KBM-7 (cell line): ENCODE data around the gene MTHFR.

Experiments used
- DNase-seq: peaks from one replicate; pipeline ENCODE4 v3.0.0-alpha.2; 2015
- in situ Hi-C: fragments of 300-500 bp; cut with MboI; formaldehyde crosslinking; loops from 2 replicates; pipeline ENCODE4 v1.14.3; 2020; ENCODE audit warnings: low sequenced_read_pairs, low pct_unique_long_range_greater_than_20kb, mixed read lengths

MTHFR gene

GRCh38 chr1:11800756-11801433 is 4.9 kb downstream of the MTHFR start:
- DNase-seq: no peak
- in situ Hi-C loops: no loop called here

DNA sequence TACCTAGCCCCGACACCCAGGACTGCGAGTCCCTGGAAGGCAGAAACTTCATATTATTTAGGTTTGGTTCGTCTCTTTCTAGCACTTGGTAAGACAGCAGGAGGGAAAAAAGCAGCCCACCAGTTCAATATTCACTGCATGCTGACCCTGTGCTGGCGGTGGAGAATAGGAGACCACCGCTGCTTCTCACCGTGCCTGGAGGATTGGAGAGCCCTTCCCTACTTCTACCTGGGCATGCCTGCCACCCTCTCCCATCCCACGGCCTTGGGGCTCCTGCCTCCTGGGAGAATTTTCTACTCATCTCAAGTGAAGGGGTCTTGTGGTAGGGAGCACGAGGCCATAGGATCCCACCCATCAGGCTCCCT is 5.4 kb downstream of the MTHFR start:
- in situ Hi-C loops: no loop called here
- DNase-seq: no peak

DNA sequence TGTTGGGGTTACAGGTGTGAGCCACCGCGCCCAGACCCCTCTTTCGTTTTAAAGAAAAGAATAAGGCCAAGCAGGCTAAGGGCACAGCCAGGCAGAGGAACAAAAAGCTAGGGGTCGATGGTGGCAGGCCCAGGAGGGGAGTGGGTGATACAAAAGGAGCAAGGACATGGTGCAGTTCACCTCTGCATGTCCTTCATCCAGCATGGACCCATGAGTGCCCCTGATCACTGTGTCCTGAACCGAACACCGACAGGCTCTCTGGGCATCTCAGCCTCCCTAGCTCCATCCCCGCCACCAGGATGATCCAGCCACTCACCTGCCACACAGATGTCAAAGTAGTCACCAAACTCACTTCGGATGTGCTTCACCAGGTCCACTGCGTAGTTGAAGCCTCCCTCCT is 5.9 kb downstream of the MTHFR start:
- in situ Hi-C loops: no loop called here
- DNase-seq: no peak

DNA sequence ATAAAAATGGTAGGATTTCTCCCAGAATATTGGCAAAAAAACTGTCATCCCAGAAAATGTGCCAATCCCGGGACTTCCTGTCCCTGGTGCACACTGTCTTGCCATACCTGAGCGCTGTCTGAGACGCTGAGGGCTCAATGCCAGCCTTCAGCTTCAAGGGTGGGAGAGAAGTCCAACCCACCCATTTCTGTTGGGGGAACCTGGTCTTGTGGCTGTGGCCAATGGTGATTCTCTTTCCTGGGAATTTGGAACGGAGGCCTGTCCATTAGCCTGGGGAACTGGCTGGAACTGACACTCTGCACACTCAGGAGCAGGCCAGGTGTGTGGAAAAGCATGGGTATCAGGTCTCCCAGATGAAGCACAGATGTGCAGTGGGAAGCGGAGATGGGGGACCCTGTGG is 6.7 kb downstream of the MTHFR start:
- no peak for DNase-seq
- in situ Hi-C loops: no loop called here

DNA sequence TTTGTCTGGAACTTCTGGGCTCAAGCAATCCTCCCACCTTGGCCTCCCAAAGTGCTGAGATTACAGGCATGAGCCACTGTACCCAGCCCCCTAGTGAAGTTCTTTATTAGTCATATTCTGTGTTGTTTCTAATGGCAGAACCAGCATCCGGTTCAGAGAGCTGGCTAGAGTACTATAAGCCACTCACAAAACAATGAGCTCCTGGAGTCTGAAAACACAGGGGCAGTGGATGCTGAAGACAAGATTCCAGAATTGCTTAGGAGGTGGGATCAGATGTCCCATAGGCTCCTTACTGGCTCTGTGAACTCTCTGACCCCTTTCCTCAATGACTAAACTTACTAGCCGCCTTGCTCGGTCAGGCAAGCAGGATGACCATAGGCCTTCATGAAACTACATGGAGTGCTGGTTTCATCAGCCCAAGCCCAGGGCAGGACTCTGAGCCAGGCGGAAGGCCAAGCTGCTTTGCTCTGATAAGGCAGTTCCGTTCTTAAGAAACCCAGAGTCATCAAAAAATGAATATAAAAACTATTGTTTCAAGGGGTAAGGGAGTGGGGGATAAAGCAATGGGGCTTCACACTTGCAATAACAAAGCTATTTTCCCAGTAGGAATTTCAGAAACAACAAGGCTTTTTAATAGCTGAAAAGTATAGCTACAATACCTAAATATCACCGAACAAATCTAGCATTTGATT is 8.1 kb downstream of the MTHFR start:
- no peak for DNase-seq
- in situ Hi-C loops: no loop called here

DNA sequence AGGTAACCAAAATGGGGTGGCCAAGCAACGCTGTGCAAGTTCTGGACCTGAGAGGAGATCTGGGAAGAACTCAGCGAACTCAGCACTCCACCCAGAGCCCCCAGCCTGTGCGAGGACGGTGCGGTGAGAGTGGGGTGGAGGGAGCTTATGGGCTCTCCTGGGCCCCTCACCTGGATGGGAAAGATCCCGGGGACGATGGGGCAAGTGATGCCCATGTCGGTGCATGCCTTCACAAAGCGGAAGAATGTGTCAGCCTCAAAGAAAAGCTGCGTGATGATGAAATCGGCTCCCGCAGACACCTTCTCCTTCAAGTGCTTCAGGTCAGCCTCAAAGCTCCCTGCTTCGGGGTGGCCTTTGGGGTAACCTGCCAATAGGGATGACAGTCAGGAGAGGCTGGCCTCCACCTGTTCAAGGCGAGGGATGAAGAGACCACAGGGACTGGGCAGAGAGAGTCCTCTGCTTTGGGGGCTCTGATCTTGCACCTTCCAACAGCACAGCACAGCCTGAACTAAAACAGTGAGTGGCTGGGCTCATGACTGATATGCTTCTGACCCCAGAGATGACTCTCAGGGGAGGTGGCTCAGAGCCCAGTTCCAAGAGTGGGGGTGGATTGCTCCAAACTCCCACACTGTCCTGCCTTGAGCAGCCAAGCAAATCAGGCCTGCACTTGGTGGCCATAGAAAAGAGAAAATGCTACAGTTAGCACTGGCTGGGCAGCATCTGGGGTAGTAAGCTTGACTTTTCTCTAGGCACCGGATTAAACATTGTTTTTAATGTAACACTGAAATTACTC is 9.5 kb downstream of the MTHFR start:
- in situ Hi-C loops: no loop called here
- no peak for DNase-seq

DNA sequence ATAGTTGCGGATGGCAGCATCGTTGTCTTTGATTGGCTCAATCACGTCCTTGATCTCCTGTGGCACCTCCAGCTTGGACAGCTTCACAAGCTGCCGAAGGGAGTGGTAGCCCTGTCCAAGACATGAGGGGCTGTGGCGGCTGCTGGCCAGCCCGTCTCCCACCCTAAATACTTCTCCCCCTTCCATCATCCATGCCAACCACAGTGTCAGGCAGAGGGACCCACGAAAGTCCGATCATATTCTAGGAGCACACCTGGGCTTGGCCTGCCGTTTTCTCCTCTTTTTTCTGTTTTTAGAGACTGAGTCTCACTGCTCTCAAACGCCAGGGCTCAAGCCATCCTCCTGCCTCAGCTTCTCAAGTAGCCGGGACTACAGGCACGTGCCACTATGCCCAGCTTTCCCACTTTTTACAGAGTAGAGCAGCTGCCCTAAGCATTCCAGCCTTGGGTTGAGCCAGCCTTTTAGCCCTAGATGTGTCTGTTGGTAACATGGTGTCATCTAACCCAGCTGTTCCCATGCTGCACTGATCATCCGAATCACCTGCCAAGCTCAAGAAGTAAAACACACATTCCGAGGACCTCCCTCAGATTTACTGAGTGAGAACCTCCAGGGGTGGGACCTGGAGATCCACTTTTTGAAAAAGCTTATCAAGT is 10.4 kb downstream of the MTHFR start:
- DNase-seq: no peak
- in situ Hi-C loops: no loop called here

GRCh38 chr1:11794446-11795237 is 11.1 kb downstream of the MTHFR start:
- no peak for DNase-seq
- in situ Hi-C loops: no loop called here

- DNase-seq: no peak
- in situ Hi-C loops: no loop called here
Observed at GRCh38 chr1:11793819-11794218, 11.9 kb downstream of the MTHFR start.

- no peak for DNase-seq
- in situ Hi-C loops: no loop called here
Observed at GRCh38 chr1:11792106-11792505, 13.7 kb downstream of the MTHFR start.

DNA sequence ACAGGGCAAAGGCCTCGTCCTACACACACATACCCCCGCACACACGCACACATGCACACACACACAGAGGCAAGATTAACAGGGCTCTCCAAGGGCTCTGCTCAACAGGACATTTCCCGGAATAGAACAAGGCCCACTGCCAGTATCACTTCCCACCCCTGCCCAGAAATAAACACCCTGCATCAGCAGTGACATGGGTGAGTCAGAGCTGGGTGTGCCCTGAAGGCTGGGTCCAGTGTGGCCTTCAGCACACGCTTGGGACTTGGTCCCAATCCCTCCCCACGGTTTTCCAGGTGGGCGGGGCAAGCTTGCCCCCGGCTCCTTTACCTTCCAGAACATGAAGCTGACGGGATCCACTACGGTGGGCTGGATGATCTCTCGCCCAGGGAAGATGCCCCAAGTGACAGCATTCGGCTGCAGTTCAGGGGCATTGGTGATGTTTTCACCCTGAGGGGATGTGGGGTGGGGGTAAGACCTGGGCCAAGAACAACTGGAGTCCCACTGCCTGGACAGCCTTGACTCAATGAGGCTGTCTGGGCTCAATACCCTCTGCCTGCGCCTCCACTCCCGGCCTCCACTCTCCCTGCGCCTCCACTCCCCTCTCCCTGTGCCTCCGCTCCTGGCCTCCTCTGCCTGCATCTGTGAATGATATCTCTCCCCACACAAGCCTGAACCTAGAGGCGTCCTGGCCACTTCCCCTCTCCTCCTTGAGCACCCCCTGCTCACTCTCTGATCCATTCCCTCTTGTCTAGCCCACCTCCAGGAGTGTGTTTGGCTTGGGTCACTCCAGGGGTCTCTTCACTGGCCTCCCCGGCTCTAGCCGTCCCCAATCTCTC is 14.7 kb downstream of the MTHFR start:
- DNase-seq: no peak
- in situ Hi-C loops: no loop called here

DNA sequence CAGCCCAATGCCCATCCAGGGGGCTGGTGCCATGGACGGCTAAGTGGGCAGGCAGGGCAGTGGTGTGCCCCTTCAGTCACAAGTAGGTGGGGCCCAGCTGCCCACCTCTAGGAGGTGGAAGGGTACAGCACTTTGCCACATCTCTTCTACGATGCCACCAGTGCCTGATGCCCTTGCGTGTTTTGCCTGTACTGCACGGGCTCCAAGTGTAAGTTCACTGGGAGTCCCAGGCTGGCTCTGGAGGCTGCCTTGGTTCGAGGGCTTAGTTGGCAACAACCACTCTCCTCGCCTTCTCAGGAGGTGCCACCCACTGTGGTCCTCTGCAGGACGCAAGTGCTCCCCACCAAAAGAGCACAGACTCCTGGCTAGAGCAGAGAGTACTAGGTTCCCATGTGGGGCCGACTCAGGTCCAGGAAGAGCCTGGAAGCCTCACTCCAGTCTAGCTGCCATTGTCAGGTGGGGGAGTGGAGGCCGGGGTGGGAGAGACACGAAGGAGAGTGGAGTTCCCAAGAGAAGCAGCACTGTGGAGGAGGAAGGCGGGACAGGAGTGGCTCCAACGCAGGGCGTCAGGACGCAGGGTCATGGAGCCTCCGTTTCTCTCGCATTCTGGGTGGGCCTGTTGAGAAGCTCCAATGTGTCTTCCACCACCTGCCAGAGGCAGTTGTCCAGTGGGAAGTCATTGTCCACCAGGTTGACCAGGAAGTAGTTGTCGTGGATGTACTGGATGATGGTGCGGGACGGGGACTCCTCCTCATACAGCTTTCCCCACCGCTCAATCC is 15.5 kb downstream of the MTHFR start:
- in situ Hi-C loops: no loop called here
- DNase-seq: no peak

GRCh38 chr1:11789126-11790067 is 16.4 kb downstream of the MTHFR start:
- in situ Hi-C loops: no loop called here
- DNase-seq: no peak

DNA sequence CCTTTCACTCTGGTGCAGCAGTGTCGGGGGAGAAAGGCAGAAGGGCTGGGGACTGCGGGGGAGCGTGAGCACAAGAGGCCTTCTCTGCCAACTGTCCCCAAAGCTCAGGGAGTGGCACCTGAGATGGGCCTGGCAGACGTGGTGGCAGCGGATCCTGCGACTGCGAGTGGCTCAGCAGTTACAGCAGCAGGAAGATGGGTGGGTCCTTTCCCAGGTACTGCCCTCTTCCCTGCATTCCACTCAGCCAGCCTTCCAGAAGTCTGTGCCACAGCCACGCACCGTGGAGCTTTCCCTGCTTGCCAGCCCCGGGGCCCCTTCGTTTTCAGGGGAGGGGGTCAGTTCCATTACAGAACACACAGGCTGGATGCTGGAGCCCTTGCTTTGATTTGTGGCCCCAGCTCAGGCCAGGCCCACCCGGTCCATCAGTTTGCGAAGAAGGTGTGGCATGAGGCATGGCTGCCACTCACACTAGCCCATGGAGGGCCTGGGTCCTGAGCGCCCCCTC is 17.2 kb downstream of the MTHFR start:
- in situ Hi-C loops: no loop called here
- DNase-seq: no peak

DNA sequence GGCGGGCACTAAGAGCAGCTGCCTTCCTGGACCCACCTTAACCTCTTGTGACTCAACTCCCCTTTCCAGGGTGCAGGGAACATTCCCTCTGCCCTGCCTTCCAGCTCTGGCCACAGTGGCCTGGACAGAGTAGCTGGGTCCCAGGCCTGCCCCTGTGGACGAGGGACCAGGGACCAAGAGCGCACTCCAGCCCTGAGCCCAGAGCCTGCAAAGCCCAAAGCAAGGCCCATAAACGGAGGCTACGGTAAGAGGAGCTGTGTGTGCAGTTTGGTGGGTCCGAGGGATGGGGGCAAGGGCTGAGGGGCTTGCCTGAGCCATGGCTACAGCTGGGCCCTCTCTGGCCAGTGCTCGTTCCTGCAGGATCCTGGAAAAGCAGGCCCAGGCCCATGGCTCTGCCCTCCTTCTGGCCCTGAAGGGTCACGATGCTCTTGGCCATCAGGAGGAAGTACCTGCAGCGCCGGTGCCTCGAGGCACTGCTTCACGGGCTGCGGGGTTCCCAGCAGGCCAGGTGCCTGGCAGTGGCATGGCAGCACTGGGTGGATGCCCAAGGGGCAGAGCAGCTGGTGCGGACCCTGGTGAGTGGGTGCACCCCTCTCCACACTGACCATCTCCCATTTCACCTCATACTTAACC is 17.8 kb downstream of the MTHFR start:
- in situ Hi-C loops: no loop called here
- DNase-seq: no peak

DNA sequence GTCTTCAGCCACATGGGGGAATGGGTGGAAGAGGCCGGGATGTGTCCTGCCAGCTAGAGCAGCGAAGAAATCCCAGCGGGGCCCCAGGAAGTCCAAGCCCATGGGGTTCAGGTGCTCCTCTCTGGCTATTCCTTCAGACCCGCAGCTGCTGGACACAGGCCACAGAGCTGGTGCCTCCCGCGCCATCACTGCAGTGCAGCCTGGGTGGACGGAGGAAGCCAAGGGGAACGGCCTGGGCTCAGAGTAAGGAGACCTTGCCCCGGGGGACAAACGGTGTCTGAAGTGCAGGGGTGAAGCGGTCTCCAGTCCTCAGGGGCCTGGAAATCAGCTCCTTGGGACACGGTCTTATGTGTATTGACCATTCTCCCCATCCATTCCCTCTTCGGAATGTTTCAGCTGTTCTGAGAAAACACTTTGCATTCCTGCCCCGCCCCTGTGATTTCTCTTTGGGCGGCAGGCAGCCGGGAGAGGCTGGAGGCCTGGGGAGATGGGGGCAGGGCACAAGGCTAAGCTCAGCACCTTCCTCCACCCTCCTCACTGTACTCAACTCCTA is 18.4 kb downstream of the MTHFR start:
- no peak for DNase-seq
- in situ Hi-C loops: no loop called here
